ENCODE data around the gene PPP4R2.

DNA sequence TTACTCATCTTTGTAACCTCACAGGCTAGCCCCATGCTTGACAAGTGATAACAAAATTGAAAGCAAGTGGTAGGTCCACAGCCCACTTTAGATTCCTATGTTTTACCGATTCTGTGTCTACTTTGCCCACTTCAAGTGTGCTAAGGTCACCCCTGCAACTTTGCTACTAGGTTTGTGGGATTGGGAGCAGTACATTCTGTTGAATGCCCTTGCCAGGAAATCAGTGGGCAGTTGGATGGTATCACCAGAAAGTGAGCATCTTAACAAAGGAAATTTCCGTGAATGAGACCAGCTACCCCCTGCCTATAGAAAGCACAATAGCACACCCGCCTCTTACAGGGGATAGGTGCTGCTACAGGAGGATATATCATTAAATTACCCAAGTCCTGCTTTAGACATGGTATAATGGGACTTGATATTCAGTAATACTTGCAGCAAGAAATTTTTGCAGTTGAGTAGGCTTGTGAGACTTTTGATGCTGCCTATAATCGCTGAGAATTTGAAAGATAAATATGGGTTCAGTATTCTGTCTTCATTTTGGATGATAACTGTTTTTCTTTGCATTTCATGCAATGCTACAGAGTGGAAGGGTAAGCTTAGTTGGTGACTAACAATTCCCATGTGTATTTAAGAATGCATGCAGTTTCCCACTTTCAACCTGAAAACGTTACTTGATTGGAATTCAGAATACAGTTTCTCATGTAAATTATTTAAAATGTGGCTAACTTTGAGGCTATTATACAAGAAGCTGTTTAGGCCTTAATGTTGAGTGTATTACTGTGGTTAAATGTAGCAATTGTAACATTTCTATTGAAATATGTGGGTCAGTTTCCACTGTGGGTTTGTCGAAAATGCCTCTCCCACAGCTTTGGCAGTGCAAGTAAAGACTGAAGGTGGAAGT, 74.3 kb downstream of the PPP4R2 start:
- no peak for TF ChIP-seq ELF4 (IDR thresholded peaks at IDR 0.05)
- no peak for TF ChIP-seq FOXK2 (IDR thresholded peaks at IDR 0.05)
- TF ChIP-seq FOXA1 (IDR thresholded peaks at IDR 0.05) = no peak
- TF ChIP-seq, protein P1, sequence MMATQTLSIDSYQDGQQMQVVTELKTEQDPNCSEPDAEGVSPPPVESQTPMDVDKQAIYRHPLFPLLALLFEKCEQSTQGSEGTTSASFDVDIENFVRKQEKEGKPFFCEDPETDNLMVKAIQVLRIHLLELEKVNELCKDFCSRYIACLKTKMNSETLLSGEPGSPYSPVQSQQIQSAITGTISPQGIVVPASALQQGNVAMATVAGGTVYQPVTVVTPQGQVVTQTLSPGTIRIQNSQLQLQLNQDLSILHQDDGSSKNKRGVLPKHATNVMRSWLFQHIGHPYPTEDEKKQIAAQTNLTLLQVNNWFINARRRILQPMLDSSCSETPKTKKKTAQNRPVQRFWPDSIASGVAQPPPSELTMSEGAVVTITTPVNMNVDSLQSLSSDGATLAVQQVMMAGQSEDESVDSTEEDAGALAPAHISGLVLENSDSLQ (IDR thresholded peaks at IDR 0.05) = no peak
- TF ChIP-seq SP1 (IDR thresholded peaks at IDR 0.05) = no peak
- no peak for TF ChIP-seq FOXM1 (IDR thresholded peaks at IDR 0.05; ENCODE audit: borderline replicate concordance)
- no peak for TF ChIP-seq ARNT (IDR thresholded peaks at IDR 0.05)
